Activated naive CD4-positive, alpha-beta T cell treated with anti-CD3 and anti-CD28 coated beads, Interleukin-2, amount 50 U/mL, for 24 hours (primary cell): Measurements from ENCODE around the gene THADA.

Experiments
- H3K27ac Mint-ChIP-seq: one replicate; pipeline ENCODE4 v1.8.0; 2021; ENCODE audit warnings: mild to moderate bottlenecking, mixed read lengths
- H3K27me3 Mint-ChIP-seq: one replicate; pipeline ENCODE4 v1.8.0; 2021; ENCODE audit warnings: mixed read lengths
- H3K36me3 Mint-ChIP-seq: one replicate; pipeline ENCODE4 v1.8.0; 2021; ENCODE audit warnings: mixed read lengths
- H3K4me1 Mint-ChIP-seq: one replicate; pipeline ENCODE4 v1.8.0; 2021; ENCODE audit warnings: mixed read lengths
- H3K4me3 Mint-ChIP-seq: one replicate; pipeline ENCODE4 v1.8.0; 2021; ENCODE audit warnings: mild to moderate bottlenecking, mixed read lengths
- H3K9me3 Mint-ChIP-seq: one replicate; pipeline ENCODE4 v1.8.0; 2021; ENCODE audit warnings: mixed read lengths

Gene THADA

DNA sequence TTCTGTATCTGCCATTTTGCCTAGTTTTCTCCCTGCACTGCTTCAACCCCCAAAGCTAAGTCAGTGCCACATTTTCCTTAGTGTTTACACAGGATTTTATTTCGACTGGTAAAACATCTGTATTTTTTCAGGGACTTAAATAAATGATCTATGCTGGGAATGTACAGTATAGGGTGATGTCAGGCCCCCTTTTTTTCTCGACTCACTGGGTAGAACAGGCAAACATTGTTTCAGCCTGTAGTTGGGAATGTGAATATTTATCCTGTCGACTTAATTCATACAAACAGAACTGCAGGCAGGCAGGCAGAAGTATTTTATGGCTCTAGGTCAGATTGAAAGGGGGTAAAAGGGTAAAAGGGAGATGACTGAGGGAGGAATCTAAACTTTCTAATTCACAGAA, 245.9 kb downstream of the THADA start:
- no peak overlapping the region for H3K4me3 Mint-ChIP-seq
- peaks cover 25% of the 10 kb centered on the region for H3K36me3 Mint-ChIP-seq
- no peaks in the 10 kb centered on the region for H3K27me3 Mint-ChIP-seq
- H3K27ac Mint-ChIP-seq: no peak overlapping the region
- no peaks in the 10 kb centered on the region for H3K4me1 Mint-ChIP-seq
- H3K9me3 Mint-ChIP-seq: no peaks in the 10 kb centered on the region

GRCh38 chr2:43348908-43349661, 246.8 kb downstream of the THADA start:
- Mint-ChIP-seq H3K9me3 (no peaks in the 10 kb centered on the region), H3K27ac (no peak overlapping the region), H3K4me1 (no peaks in the 10 kb centered on the region)

DNA sequence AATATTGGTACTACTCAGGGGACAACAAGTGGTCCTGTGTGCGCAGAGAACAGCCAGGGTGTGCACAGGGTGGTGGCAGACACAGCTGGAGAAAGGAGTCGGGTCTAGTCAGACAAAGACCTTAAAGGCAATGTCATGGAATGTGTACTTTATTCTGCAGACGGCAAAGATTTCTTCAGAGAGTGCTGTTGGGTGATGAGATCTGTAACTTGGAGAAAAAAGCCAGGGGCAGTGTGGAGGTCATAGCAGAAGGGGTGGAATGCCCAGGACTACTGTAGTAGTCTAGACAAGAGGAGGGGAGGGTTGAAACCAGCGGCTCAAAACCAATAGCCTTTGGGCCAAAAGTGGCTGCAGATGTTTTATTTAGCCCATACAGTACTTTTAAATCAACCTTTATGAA, 248.1 kb downstream of the THADA start:
- no peak overlapping the region for H3K27ac Mint-ChIP-seq
- no peaks in the 10 kb centered on the region for H3K27me3 Mint-ChIP-seq
- peaks cover 24% of the 10 kb centered on the region for H3K36me3 Mint-ChIP-seq
- no peaks in the 10 kb centered on the region for H3K9me3 Mint-ChIP-seq
- no peaks in the 10 kb centered on the region for H3K4me1 Mint-ChIP-seq
- no peak overlapping the region for H3K4me3 Mint-ChIP-seq

More at GRCh38 chr2:43348908-43349661, 246.8 kb downstream of the THADA start:
- no peaks in the 10 kb centered on the region for H3K27me3 Mint-ChIP-seq
- no peak overlapping the region for H3K4me3 Mint-ChIP-seq
- peaks cover 22% of the 10 kb centered on the region for H3K36me3 Mint-ChIP-seq

DNA sequence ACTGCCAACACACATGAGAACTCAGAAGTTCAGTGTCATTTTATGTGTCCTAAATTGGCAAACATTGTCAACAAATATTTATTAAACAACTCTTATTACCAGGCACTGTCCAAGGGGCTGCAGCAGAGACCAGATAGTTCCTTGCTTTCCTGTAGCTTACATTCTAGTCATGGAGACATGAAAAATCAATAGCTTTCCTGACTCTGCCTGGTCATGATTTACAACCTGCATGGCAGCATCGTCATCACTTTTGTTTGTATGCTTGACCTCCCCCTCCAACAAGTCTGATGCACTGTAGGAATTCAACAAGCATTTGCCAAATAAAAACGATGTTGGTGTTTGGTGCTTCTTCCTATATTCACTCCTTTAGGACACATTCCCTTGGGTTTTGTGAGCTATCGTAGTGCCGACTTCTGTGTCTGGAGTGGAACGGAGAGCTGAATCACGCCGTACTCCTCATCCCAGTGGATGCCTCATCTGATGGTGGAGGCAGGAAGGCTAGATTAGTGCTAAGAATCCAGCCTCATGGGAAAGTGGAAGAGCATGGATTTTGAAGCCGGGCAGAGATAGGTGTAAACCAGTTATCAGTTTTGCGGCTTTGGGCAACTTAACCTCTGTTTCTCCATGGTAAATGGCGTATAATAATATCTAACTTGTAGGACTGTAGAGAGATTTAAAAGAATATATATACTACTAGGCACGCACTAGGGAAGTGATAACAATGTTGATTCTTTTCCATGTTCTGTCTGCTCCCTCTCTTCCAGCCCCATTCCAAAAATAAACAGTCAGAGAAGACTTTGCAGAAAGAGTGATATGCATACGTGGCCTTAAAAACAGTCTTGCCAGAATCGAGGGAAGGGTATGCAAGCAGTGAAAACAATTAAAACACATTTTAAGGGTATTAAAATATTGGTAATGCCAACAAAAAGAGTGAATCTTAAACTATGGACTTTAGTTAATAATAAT, 249.0 kb downstream of the THADA start:
- Mint-ChIP-seq H3K27me3 (no peaks in the 10 kb centered on the region), H3K4me3 (no peak overlapping the region), H3K4me1 (no peaks in the 10 kb centered on the region), H3K36me3 (peaks cover 28% of the 10 kb centered on the region), H3K9me3 (no peaks in the 10 kb centered on the region), H3K27ac (no peak overlapping the region)

GRCh38 chr2:43345872-43346271, 250.0 kb downstream of the THADA start:
- no peaks in the 10 kb centered on the region for H3K27me3 Mint-ChIP-seq
- no peaks in the 10 kb centered on the region for H3K4me1 Mint-ChIP-seq
- H3K4me3 Mint-ChIP-seq: no peak overlapping the region
- H3K27ac Mint-ChIP-seq: no peak overlapping the region
- H3K36me3 Mint-ChIP-seq: peaks cover 26% of the 10 kb centered on the region
- H3K9me3 Mint-ChIP-seq: no peaks in the 10 kb centered on the region

DNA sequence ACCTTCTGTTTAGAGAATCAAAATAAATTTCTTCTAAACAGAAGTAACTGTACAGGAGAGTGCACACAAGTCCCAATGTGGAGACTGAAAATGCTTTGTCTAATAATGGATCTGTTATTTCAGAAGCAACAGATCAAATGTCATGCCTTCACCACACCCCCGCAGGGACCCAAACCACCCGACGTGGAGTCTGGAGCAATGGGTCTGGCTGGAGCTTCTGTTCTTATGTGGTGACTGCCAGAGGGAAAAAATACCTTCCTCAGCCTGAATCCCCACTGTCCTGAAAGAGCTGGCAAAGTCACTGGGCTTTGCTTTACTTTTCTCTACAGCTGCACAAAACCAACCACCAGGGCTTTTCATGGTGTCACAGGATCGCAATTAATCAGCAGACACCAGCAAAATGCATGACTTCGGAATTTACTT, 250.4 kb downstream of the THADA start:
- no peaks in the 10 kb centered on the region for H3K9me3 Mint-ChIP-seq
- H3K4me1 Mint-ChIP-seq: no peaks in the 10 kb centered on the region
- H3K27ac Mint-ChIP-seq: no peak overlapping the region
- no peak overlapping the region for H3K4me3 Mint-ChIP-seq
- H3K36me3 Mint-ChIP-seq: peaks cover 28% of the 10 kb centered on the region
- H3K27me3 Mint-ChIP-seq: no peaks in the 10 kb centered on the region

DNA sequence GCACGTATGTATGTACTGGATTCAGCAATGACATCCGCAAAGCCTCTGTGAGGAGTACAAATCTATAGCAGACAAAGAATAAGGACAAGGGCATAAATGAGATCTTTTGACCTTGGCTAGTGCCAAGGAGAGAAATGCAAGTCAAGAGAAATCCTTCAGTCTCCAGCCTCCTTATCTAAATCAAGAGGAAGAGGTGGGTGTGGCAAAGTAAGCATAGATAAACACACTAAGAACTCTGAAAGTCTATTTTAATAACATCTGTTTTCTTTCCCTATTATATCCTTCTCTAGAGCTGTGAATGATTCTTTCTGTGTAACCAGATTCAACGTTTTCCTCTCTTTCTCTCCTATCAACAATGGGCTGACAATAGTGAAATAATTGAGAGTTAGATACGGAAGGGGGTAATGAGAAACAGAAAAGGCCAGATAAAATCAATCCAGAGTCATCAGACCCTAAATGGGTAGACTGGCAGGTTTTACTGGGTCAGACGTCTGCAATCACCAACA, 250.9 kb downstream of the THADA start:
- Mint-ChIP-seq H3K4me1 (no peaks in the 10 kb centered on the region), H3K4me3 (no peak overlapping the region), H3K27me3 (no peaks in the 10 kb centered on the region), H3K9me3 (no peaks in the 10 kb centered on the region), H3K27ac (no peak overlapping the region), H3K36me3 (peaks cover 31% of the 10 kb centered on the region)

DNA sequence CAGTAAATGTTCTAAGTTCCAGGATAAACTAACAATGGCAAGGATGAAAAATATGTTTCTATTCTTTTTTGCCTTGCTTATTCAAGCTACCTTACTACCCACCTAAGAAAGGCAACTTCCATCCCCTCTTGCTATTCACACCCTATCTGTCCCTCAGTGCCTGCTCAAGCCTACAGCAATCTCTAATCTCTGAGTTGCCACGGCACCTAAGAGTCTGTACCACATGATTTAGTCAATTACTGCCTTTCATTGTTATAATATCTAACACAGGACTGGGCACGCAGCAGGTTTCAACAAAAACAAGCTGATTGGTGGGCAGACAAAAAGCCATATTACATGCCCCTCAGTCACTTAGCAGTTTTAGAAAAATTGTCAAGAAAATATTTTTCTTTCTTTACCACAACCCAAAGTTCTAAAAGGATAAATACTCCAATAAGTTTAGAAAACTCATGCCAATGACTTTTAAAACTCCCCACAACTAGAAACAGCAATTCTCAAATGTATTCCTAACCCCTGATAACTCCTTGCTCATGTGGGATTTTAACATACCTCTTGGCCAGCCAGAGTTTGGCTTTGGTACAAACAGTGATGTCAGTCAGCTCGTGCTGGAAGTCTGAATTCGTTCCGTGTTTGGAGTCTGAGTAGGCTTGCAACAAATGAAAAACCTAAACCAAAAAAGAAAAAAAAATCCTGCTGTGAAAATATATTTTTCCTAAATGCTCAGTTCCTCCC, 252.1 kb downstream of the THADA start:
- Mint-ChIP-seq H3K9me3 (no peaks in the 10 kb centered on the region), H3K27ac (no peak overlapping the region), H3K4me1 (no peaks in the 10 kb centered on the region), H3K27me3 (no peaks in the 10 kb centered on the region), H3K36me3 (peaks cover 26% of the 10 kb centered on the region), H3K4me3 (no peak overlapping the region)

DNA sequence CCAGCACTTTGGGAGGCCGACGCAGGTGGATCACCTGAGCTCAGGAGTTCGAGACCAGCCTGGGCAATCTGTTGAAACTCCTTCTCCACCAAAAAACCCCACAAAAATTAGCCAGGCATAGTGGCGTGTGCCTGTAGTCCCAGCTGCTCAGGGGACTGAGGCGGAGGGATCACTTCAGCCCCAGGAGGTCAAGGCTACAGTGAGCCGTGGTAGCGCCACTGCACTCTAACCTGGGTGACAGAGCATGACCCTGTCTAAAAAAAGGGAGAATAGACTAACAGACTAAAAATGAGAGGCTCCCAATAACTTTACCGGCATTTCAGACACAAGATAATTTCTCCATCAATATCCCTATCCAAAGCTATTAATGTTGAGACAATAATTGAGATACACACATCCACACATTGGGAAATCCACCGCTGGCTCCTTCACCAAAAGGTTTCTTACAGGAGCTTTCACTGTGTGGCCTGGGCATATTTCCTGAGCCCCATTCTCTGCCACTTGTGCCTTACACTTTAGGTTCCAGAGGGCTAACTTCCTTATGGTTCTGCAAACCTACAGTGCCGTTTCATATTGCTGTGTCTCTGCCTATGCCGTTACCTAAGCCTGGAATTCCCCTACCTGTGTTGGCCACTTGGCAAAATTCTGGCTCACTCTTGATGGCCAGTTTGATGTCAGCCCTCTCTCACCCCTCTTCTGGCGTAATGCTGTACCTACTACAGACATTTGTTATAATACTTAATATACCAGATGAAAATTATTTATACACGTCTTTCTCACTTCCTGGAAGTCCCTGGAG, 253.7 kb downstream of the THADA start:
- no peak overlapping the region for H3K4me3 Mint-ChIP-seq
- no peaks in the 10 kb centered on the region for H3K4me1 Mint-ChIP-seq
- no peaks in the 10 kb centered on the region for H3K27me3 Mint-ChIP-seq
- peaks cover 25% of the 10 kb centered on the region for H3K36me3 Mint-ChIP-seq
- H3K9me3 Mint-ChIP-seq: no peaks in the 10 kb centered on the region
- H3K27ac Mint-ChIP-seq: no peak overlapping the region

DNA sequence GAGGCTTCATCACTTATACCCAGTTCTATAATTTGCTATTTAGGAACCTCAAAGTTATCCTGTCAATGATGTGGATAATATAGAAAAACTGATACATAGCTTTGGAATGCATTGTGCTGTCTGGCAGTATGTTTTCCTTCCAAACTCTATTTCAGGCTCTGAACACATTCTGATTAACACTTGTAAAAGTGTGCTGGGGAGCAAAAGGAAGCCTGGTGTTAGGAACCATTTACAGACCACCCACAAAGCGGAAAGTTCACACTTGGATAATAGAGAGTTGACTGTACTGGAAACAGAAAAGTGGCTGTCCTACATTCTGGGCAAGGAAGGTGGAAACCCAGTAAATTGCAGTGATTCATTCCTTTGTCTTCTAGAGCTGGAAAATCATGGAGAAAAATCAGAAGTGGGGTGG, 254.9 kb downstream of the THADA start:
- no peak overlapping the region for H3K27ac Mint-ChIP-seq
- no peaks in the 10 kb centered on the region for H3K27me3 Mint-ChIP-seq
- H3K4me3 Mint-ChIP-seq: no peak overlapping the region
- H3K36me3 Mint-ChIP-seq: peaks cover 25% of the 10 kb centered on the region
- H3K9me3 Mint-ChIP-seq: no peaks in the 10 kb centered on the region
- no peaks in the 10 kb centered on the region for H3K4me1 Mint-ChIP-seq

GRCh38 chr2:43340066-43340465, 255.8 kb downstream of the THADA start:
- no peak overlapping the region for H3K4me3 Mint-ChIP-seq
- no peaks in the 10 kb centered on the region for H3K4me1 Mint-ChIP-seq
- H3K9me3 Mint-ChIP-seq: no peaks in the 10 kb centered on the region
- peaks cover 26% of the 10 kb centered on the region for H3K36me3 Mint-ChIP-seq
- no peak overlapping the region for H3K27ac Mint-ChIP-seq
- no peaks in the 10 kb centered on the region for H3K27me3 Mint-ChIP-seq

- peaks cover 28% of the 10 kb centered on the region for H3K36me3 Mint-ChIP-seq
- no peaks in the 10 kb centered on the region for H3K9me3 Mint-ChIP-seq
- no peak overlapping the region for H3K27ac Mint-ChIP-seq
- H3K4me3 Mint-ChIP-seq: no peak overlapping the region
- H3K4me1 Mint-ChIP-seq: no peaks in the 10 kb centered on the region
- no peaks in the 10 kb centered on the region for H3K27me3 Mint-ChIP-seq
Measured at GRCh38 chr2:43333656-43334144, 262.1 kb downstream of the THADA start.

DNA sequence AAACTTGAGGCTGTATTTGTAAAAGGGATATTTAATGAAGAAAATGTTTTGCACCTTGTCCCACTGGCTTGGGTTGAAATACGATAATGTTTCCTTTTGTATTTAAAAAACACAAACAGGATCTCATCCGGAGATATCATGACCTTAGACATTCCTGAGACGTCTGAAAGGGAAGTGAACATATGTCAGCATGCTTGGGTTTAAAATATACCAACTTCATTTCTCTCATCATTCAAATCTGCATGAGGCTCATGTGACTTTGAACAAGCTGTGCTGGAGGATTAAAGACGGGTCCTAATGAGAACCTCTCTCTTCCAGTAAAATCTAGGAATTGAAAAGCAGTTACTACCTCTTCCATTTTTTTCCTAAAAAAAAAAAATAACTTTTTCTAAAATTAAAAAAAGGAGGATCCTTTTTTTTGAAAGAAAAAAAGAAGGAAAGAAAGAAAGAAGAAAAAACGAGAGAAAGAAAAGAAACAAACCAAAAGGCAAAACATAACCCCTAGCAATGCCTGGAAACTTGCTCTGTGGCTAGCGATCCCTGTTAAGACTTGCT, 262.7 kb downstream of the THADA start:
- no peak overlapping the region for H3K27ac Mint-ChIP-seq
- H3K27me3 Mint-ChIP-seq: no peaks in the 10 kb centered on the region
- no peak overlapping the region for H3K4me3 Mint-ChIP-seq
- H3K36me3 Mint-ChIP-seq: peaks cover 24% of the 10 kb centered on the region
- H3K4me1 Mint-ChIP-seq: no peaks in the 10 kb centered on the region
- no peaks in the 10 kb centered on the region for H3K9me3 Mint-ChIP-seq

GRCh38 chr2:43332653-43333052, 263.2 kb downstream of the THADA start:
- Mint-ChIP-seq H3K4me1 (no peaks in the 10 kb centered on the region), H3K9me3 (no peaks in the 10 kb centered on the region), H3K36me3 (peaks cover 24% of the 10 kb centered on the region), H3K4me3 (no peak overlapping the region), H3K27ac (no peak overlapping the region), H3K27me3 (no peaks in the 10 kb centered on the region)
